Gastroesophageal sphincter (tissue), 4 donors: ENCODE data around the gene CCNC. TPM values are rescaled to one million over a fixed set of nuclear protein-coding genes. Genes with fewer than 3 reads are reported as not detected.

ENCODE experiments used
- ATAC-seq: fragments of 150-250 bp; one replicate; pipeline ENCODE4 v1.9.1; 2016; ENCODE audit warnings: mild to moderate bottlenecking, moderate library complexity
- H3K27ac ChIP-seq, 4 donors: fragments of 200-600 bp; sonication (generic) in 3 of 4; 1 replicate in 3 of 4; 2 replicates in 1 of 4; pipeline ENCODE4 v1.5.1; 2016 to 2019
- H3K27me3 ChIP-seq: fragments of 200-600 bp; sonication (generic); one replicate; pipeline ENCODE4 v1.5.1; 2019
- H3K36me3 ChIP-seq, 2 donors: fragments of 200-600 bp; sonication (generic); one replicate each; pipeline ENCODE4 v1.5.1; 2019; ENCODE audit warnings: control low read depth in 1 of 2
- H3K4me1 ChIP-seq, 3 donors: fragments of 200-600 bp; sonication (generic); 1 replicate in 2 of 3; 2 replicates in 1 of 3; pipeline ENCODE4 v1.5.1; 2016 to 2019; ENCODE audit warnings: control low read depth in 2 of 3
- H3K4me3 ChIP-seq, 2 donors: fragments of 200-600 bp; sonication (generic); one replicate each; pipeline ENCODE4 v1.5.1; 2019; ENCODE audit warnings: mild to moderate bottlenecking in 1 of 2, moderate library complexity in 1 of 2
- H3K9me3 ChIP-seq, 3 donors: fragments of 200-600 bp; sonication (generic); one replicate each; pipeline ENCODE4 v1.5.1; 2017 to 2019; ENCODE audit warnings: control low read depth in 2 of 3
- CTCF ChIP-seq, 4 experiments: fragments of 200-600 bp in 2 of 4; fragments of 450-650 bp in 2 of 4; sonication (generic) in 1 of 4; IDR thresholded peaks; one replicate each; pipeline ENCODE4 v1.5.1; 2017 to 2019; ENCODE audit warnings: antibody characterized with exemption in 4 of 4, mild to moderate bottlenecking in 2 of 4, moderate library complexity in 2 of 4
- EP300 ChIP-seq: sonication (generic); formaldehyde crosslinking; IDR thresholded peaks from one replicate; pipeline ENCODE4 v1.6.1; 2017; ENCODE audit warnings: antibody characterized with exemption, mild to moderate bottlenecking
- POLR2A ChIP-seq, 2 donors: fragments of 450-650 bp; IDR thresholded peaks; one replicate each; pipeline ENCODE4 v1.6.1; 2017; ENCODE audit warnings: antibody characterized with exemption in 2 of 2, mild to moderate bottlenecking in 2 of 2, moderate library complexity in 1 of 2
- POLR2AphosphoS5 ChIP-seq: sonication (generic); formaldehyde crosslinking; IDR thresholded peaks from one replicate; pipeline ENCODE4 v1.6.1; 2017; ENCODE audit warnings: antibody characterized with exemption
- WGBS, 2 donors: methylation state at CpG; one replicate each; pipeline ENCODE4 v1.1.5; 2018; ENCODE audit warnings: low coverage in 1 of 2; 5-methylcytosine and 5-hydroxymethylcytosine counted together
- total RNA-seq, 4 donors: library from RNA; depleted of rRNA; stranded (reverse); fragments of >200 nt; gene quantifications; one replicate each; pipeline ENCODE4 v1.1.0, GENCODE V29; 2016

The CCNC gene
- total RNA-seq, 4 donors from 2014 or later = 31.6 to 66.2 (median 40.4) TPM

- no peak for ATAC-seq
- whole genome bisulfite sequencing, 2 donors = 78 to 80% methylated on average over 1 of the region's 1 CpG
- H3K4me1 ChIP-seq = no peaks in the 10 kb centered on the region
- no peaks in the 10 kb centered on the region for H3K27me3 ChIP-seq
- no peak for TF ChIP-seq CTCF (IDR thresholded peaks at IDR 0.05)
- no peak overlapping the region for H3K27ac ChIP-seq
- peaks cover 0 to 83% of the 10 kb centered on the region in 2 donors for H3K36me3 ChIP-seq
- no peak overlapping the region for H3K4me3 ChIP-seq
- H3K9me3 ChIP-seq = no peaks in the 10 kb centered on the region
These were observed 23.0 kb downstream of the CCNC start for GRCh38 chr6:99545442-99545841.

- no peak for ATAC-seq
These were observed 24.5 kb downstream of the CCNC start for GRCh38 chr6:99543968-99544367.

GRCh38 chr6:99530627-99531026 is 37.8 kb downstream of the CCNC start:
- Histone ChIP-seq H3K9me3 (no peaks in the 10 kb centered on the region), H3K36me3 (peaks cover 2 to 68% of the 10 kb centered on the region in 2 donors), H3K27ac (no peak overlapping the region), H3K4me3 (no peak overlapping the region), H3K4me1 (no peaks in the 10 kb centered on the region), H3K27me3 (no peaks in the 10 kb centered on the region)
- no peak for ATAC-seq
- TF ChIP-seq CTCF (IDR thresholded peaks at IDR 0.05) = no peak
- TF ChIP-seq EP300 = no peak
- TF ChIP-seq POLR2AphosphoS5 = no peak
- no peak for TF ChIP-seq POLR2A (IDR thresholded peaks at IDR 0.05)
- 88 to 100% methylated on average over 1 of the region's 1 CpG for WGBS, 2 donors

More at GRCh38 chr6:99543968-99544367, 24.5 kb downstream of the CCNC start:
- Histone ChIP-seq H3K4me1 (no peaks in the 10 kb centered on the region), H3K9me3 (no peaks in the 10 kb centered on the region), H3K4me3 (no peak overlapping the region), H3K36me3 (peaks cover 0 to 86% of the 10 kb centered on the region in 2 donors), H3K27me3 (no peaks in the 10 kb centered on the region), H3K27ac (no peak overlapping the region)
- TF ChIP-seq POLR2A (IDR thresholded peaks at IDR 0.05) (no peak), CTCF (IDR thresholded peaks at IDR 0.05) (no peak), EP300 (no peak), POLR2AphosphoS5 (no peak)

- Histone ChIP-seq H3K4me1 (peaks cover 0 to 22% (median 9%) of the 10 kb centered on the region in 3 donors), H3K36me3 (no peaks in the 10 kb centered on the region), H3K27ac (no peak overlapping the region), H3K27me3 (no peaks in the 10 kb centered on the region), H3K9me3 (no peaks in the 10 kb centered on the region), H3K4me3 (no peak overlapping the region)
- TF ChIP-seq POLR2A (IDR thresholded peaks at IDR 0.05) = no peak
- ATAC-seq = peak; percentile 45
- 59 to 83% methylated on average over 3 to 4 of the region's 4 CpGs for WGBS, 2 donors
These were observed 45.9 kb downstream of the CCNC start for GRCh38 chr6:99522531-99522930.

GRCh38 chr6:99521633-99522151 is 46.8 kb downstream of the CCNC start:
- Histone ChIP-seq H3K36me3 (no peaks in the 10 kb centered on the region), H3K9me3 (no peaks in the 10 kb centered on the region), H3K27ac (peak overlapping the region; percentile 94 to 98 (median 96)), H3K27me3 (no peaks in the 10 kb centered on the region), H3K4me3 (peak overlapping the region; percentile 68 to 91), H3K4me1 (peaks cover 0 to 22% (median 9%) of the 10 kb centered on the region in 3 donors)
- ATAC-seq = peak; percentile 54
- TF ChIP-seq POLR2AphosphoS5 (no peak), POLR2A (IDR thresholded peaks at IDR 0.05) (no peak), EP300 (no peak), CTCF (IDR thresholded peaks at IDR 0.05) (no peak)
- 5 to 28% methylated on average over 4 to 9 of the region's 9 CpGs for WGBS, 2 donors
